ENCODE measurements around the gene P2RY6.
A peak's percentile ranks its signal among the peaks of the same experiment; 100 is the strongest.
"Not testable (repeated sequence)": the region's sequence is repeated elsewhere in the genome, so short reads cannot be mapped to it uniquely, and the experiment has no call there.

The P2RY6 gene

GRCh38 chr11:73271936-73272679, at the start of gene P2RY6:
TSS of gene P2RY6 (plus strand) at chr11:73272338. CDS start at chr11:73296519, 24,181 bp downstream.
- DNase-seq, result no peak

GRCh38 chr11:73223998-73224730, 48.0 kb upstream of the P2RY6 start:
- no peak for DNase-seq

DNA sequence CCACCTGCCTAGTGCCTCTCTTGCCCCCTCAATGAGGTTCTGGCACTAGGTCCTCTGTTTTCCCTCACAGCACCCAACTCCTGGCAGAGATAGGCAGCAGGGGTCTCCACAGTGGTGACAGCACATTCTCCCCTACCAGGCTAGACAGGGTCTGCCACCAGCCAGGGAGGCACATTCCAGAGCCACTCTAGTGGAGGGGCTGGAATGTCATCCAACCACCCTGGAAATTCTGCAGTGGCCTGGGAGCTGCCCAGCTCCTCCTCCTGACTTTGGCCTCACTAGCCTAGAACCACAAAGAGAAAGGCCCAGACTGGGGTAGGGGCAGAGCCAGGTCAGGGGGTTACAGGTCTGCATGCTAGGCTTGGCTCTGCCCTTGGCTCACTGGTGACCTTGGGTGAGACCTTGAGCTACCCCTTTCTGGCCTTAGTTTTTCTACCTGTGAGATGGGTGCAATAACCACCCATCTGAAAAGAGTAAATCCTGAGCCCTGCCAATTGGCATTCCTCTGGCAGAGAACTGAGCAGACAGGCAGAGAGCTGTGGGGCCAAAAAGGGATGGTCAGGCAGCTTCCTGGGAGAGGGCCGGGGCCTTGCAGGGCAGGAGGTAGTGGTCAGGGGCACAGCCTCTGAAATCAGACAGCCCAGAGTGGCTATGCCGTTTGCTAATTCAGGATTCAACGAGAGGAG, 47.0 kb upstream of the P2RY6 start:
- DNase-seq, result no peak

DNA sequence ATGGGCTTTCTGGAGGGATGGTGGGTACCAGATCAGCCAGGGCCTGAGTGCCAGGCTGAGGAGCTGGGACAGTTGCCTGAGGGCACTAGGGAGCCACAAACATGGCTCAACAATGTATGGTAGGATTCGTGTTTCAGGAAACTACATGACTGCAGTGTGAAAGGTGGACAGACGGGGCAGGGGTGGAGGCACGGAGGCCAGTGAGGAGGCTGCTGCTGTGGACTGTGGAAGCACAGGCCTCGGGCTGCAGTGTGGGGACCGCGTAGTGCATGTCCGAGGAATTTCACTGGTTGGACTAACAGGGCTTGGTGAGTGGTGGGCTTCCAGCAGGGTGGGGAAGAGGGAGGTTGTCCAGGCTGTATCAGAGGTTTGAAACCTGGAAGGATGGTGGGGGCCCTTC, 46.3 kb upstream of the P2RY6 start:
- DNase-seq, result no peak

DNA sequence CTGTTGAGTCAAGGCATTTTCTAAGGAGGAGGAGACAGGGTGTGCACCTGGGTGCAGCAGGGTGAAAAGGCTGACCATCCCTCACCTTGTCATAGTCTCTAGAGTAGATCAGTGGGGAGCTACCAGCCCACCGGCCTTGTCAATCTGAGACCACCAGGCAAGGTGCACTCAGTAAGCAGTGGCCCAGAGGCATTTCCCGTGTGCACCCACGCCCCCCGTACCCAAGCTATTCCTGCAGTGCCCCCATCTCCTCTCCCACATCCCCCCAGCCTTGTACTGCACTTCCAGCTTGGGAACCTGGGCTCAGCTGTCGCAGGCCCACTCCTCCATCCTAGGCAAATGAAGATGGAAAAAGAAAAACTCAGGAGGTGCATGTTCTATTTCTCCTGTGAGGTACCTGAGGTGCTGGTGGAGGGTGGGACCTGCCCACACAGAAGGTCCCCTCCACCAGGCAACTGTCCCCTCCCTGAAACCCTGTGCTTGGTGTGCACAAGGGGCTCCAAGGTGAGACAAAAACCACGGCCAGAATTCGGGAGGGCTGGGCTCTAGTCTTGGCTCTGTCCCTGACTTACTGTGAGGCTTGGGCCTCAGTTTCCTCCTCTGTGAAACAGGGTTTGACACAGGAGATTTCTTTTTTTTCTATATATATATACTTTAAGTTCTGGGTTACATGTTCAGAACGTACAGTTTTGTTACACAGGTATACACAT, 45.7 kb upstream of the P2RY6 start:
- no peak for DNase-seq

DNA sequence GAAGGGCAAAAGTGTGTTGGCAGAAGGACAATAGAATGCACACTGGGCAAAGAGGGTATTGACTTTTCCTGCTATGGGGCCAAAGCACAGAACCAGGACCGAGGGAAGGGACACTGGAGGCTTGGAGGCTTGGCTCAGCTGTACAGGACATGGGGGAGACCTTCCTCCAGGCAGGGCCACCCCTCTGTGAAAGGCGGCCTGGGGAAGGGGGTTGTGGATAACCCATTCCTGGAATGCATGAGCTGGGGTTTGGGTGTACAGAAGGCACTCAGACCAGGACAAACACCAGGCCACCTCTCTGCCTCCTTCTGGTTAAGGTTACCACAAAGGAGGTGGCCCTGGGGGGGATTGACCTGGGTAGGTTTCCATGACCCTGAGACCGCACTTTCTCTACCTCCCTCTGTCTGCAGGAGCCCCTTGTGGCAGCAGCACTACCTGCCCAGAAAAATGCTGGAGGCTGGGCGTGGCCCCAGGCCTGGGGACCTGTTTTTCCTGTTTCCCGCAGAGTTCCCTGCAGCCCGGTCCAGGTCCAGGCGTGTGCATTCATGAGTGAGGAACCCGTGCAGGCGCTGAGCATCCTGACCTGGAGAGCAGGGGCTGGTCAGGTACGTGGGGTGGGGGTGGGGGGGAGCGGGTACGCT, 44.4 kb upstream of the P2RY6 start:
- no peak for DNase-seq

GRCh38 chr11:73228268-73229134, 43.6 kb upstream of the P2RY6 start:
- no peak for DNase-seq

- no peak for DNase-seq
Measured at GRCh38 chr11:73229321-73229895, 42.7 kb upstream of the P2RY6 start.

- DNase-seq, result peak in 1 of 2 experiments; percentile 6
Measured at GRCh38 chr11:73229896-73230875, 42.0 kb upstream of the P2RY6 start.

- DNase-seq, result peak in 1 of 2 experiments; percentile 11
Measured at GRCh38 chr11:73230931-73231330, 41.2 kb upstream of the P2RY6 start.

DNA sequence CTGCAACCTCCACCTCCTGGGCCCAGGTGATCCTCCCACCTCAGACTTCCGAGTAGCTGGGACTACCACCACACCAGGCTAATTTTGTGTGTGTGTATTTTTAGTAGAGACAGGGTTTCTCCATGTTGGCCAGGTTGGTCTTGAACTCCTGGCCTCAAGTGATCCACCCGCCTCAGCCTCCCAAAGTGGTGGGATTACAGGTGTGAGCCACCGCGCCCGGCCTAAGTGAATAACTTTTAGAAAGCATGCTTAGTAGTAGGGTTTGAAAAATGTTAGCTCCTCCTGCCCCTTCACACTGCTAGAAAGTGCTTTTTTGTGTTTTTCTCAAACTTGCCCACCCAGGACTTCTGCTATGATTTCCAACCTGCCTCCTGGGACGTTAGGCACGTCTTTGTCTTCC, 39.7 kb upstream of the P2RY6 start:
- not testable (repeated sequence) for DNase-seq

DNA sequence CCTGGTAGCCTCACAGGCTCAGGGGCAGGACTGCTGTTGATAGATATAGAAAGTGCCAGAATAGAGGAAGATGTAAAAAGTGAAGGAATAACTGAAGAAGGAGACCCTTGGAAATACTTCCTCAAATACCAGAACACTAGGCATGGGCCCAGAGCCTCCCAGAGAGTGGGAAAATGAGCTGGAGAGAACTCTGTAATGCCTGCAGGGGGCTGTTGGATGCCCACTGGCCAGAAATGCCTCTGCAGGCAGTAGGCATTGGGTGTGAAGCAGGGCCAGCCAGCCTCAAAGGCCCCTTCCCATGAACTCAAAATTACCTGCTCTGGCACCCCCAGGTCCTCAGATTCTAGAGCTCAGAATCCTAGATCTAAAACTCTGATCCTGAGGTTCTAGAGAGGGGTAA, 38.9 kb upstream of the P2RY6 start:
- no peak for DNase-seq

- DNase-seq, result no peak
Measured at GRCh38 chr11:73233692-73234470, 38.3 kb upstream of the P2RY6 start.

GRCh38 chr11:73234471-73235181, 37.5 kb upstream of the P2RY6 start:
- DNase-seq, result no peak

DNA sequence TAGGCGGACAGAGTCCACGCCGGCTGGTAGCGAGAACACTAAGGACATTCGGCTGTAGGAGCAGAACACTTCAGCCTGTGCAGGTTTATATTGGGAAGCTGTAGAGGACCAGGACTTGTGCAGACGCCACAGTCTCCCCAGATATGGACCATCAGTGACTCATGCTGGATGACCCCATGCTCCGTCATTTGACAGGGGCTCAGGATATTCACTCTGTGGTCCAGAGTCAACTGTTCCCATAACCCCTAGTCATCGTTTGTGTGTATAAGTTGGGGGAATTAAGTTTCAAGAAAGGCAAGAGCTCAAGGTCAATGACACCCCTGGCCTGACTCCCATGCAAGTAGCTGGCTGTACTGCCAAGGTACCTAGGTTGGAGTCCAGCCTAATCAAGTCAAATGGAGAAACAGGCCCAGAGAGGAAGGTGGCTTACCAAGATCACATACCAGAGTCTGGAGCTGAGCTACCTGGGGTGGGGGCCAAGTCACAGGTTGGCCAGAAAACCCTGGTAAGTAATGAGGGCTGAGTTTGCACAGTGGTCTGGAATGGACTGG, 36.8 kb upstream of the P2RY6 start:
- DNase-seq, result no peak

- no peak for DNase-seq
Measured at GRCh38 chr11:73236205-73236765, 35.9 kb upstream of the P2RY6 start.

GRCh38 chr11:73236854-73237253, 35.3 kb upstream of the P2RY6 start:
- DNase-seq, result peak; percentile 51 to 60
